IMR-90 (cell line): ENCODE data around the gene KRTAP12-4.

Experiments used
- CEBPB ChIP-seq: IDR thresholded peaks from 2 replicates; pipeline ENCODE4 v1.6.1; 2012; ENCODE audit warnings: low read depth, low read length, improper control_type of control experiment
- CHD1 ChIP-seq: IDR thresholded peaks from 2 replicates; pipeline ENCODE4 v1.6.1; 2012; ENCODE audit warnings: low read depth, low read length, improper control_type of control experiment
- CTCF ChIP-seq: conservative IDR thresholded peaks from 2 replicates; pipeline ENCODE4 v1.5.1; 2012; ENCODE audit warnings: mild to moderate bottlenecking, low read depth, low read length, improper control_type of control experiment
- MAFK ChIP-seq: IDR thresholded peaks from 2 replicates; pipeline ENCODE4 v1.6.1; 2012; ENCODE audit warnings: low read depth, low read length, improper control_type of control experiment
- MAZ ChIP-seq: IDR thresholded peaks from 2 replicates; pipeline ENCODE4 v1.6.1; 2012; ENCODE audit warnings: low read depth, mild to moderate bottlenecking, low read length, improper control_type of control experiment, moderate library complexity, borderline replicate concordance
- POLR2A ChIP-seq: IDR thresholded peaks from 2 replicates; pipeline ENCODE4 v1.6.1; 2012; ENCODE audit warnings: mild to moderate bottlenecking, low read depth, low read length
- TF ChIP-seq, protein P1 (sequence below): fragments of 150-350 bp; IDR thresholded peaks from 2 replicates; pipeline ENCODE4 v1.6.1; 2017; ENCODE audit warnings: mild to moderate bottlenecking, antibody characterized with exemption, low read length, low read depth

GRCh38 chr21:44658541-44658910 lies 4.1 kb upstream of the KRTAP12-4 start:
- TF ChIP-seq CTCF, result no peak
- TF ChIP-seq CEBPB, result no peak
- TF ChIP-seq POLR2A, result no peak
- no peak for TF ChIP-seq CHD1
- TF ChIP-seq, protein P1, sequence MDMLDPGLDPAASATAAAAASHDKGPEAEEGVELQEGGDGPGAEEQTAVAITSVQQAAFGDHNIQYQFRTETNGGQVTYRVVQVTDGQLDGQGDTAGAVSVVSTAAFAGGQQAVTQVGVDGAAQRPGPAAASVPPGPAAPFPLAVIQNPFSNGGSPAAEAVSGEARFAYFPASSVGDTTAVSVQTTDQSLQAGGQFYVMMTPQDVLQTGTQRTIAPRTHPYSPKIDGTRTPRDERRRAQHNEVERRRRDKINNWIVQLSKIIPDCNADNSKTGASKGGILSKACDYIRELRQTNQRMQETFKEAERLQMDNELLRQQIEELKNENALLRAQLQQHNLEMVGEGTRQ, result no peak
- no peak for TF ChIP-seq MAFK
- no peak for TF ChIP-seq MAZ
